ENCODE measurements around the gene ZNF80. TPM values are rescaled to one million over a fixed set of nuclear protein-coding genes. Genes with fewer than 3 reads are reported as not detected.
"Not testable (repeated sequence)": the region's sequence is repeated elsewhere in the genome, so short reads cannot be mapped to it uniquely, and the experiment has no call there.

The ZNF80 gene
- total RNA-seq, result not detected
- under 1 TPM in 1 of 2 donors, not detected in 1; 0.05 TPM for polyA plus RNA-seq
- long read RNA-seq, donor 1, result 0 reads
- long read RNA-seq, donor 2, result 0 reads
- long read RNA-seq, donor 3, result 0 reads
- long read RNA-seq, donor 4, result 0 reads
- long read RNA-seq, donor 5, result 0 reads

- H3K36me3 ChIP-seq (ENCODE audit: control insufficient read depth in 4 of 4, insufficient read depth in 4 of 4, low read length in 4 of 4); H3K4me3 ChIP-seq; DNase-seq; H3K9me3 ChIP-seq (ENCODE audit: control insufficient read depth in 4 of 4, insufficient read depth in 3 of 4, low read length in 3 of 4); ATAC-seq (ENCODE audit: insufficient read depth, low FRiP score); H3K27ac ChIP-seq (ENCODE audit: low read depth in 1 of 2, low read length in 1 of 2); H3K27me3 ChIP-seq (ENCODE audit: control insufficient read depth in 3 of 3, insufficient read depth in 3 of 3, low read length in 2 of 3); H3K4me1 ChIP-seq (ENCODE audit: control insufficient read depth in 5 of 5, insufficient read depth in 5 of 5, low read length in 5 of 5); H3K9ac ChIP-seq (ENCODE audit: insufficient read depth in 1 of 2, low read length in 2 of 2): not testable (repeated sequence)
- 70 to 73% methylated on average over 5 of the region's 6 CpGs for WGBS, 2 donors
Measured at GRCh38 chr3:114237478-114237877, at the start of gene ZNF80. ZNF80 (minus strand) TSS chr3:114237578; CDS start chr3:114237074, 504 bp downstream.

DNA sequence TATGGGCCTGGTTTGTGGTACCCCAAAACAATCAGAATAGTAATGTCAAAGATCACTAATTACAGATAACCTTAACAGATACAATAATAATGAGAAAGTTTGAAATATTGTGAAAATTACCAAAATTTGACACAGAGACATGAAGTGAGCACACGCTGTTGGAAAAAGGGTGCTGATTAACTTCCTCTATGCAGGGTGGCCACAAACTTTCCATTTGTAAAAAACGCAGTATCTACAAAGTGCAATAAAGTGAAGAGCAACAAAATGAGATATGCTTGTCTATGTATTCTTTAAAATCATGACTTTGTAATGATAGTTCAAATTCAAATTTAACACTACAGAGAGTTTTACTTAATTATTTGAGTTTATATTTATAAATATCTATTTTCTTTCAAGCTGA is 48.9 kb upstream of the ZNF80 start:
- Histone ChIP-seq H3K27me3 (ENCODE audit: control insufficient read depth in 3 of 3, insufficient read depth in 3 of 3, low read length in 2 of 3) (no peaks in the 10 kb centered on the region), H3K27ac (ENCODE audit: low read depth in 1 of 2, low read length in 1 of 2) (no peak overlapping the region), H3K4me3 (no peak overlapping the region), H3K36me3 (ENCODE audit: control insufficient read depth in 4 of 4, insufficient read depth in 4 of 4, low read length in 4 of 4) (no peaks in the 10 kb centered on the region), H3K9ac (ENCODE audit: insufficient read depth in 1 of 2, low read length in 2 of 2) (no peak overlapping the region), H3K4me1 (ENCODE audit: control insufficient read depth in 5 of 5, insufficient read depth in 5 of 5, low read length in 5 of 5) (no peaks in the 10 kb centered on the region), H3K9me3 (ENCODE audit: control insufficient read depth in 4 of 4, insufficient read depth in 3 of 4, low read length in 3 of 4) (no peaks in the 10 kb centered on the region)
- 84 to 91% methylated on average over 2 of the region's 2 CpGs for WGBS, 2 donors
- TF ChIP-seq, protein P1, sequence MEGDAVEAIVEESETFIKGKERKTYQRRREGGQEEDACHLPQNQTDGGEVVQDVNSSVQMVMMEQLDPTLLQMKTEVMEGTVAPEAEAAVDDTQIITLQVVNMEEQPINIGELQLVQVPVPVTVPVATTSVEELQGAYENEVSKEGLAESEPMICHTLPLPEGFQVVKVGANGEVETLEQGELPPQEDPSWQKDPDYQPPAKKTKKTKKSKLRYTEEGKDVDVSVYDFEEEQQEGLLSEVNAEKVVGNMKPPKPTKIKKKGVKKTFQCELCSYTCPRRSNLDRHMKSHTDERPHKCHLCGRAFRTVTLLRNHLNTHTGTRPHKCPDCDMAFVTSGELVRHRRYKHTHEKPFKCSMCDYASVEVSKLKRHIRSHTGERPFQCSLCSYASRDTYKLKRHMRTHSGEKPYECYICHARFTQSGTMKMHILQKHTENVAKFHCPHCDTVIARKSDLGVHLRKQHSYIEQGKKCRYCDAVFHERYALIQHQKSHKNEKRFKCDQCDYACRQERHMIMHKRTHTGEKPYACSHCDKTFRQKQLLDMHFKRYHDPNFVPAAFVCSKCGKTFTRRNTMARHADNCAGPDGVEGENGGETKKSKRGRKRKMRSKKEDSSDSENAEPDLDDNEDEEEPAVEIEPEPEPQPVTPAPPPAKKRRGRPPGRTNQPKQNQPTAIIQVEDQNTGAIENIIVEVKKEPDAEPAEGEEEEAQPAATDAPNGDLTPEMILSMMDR (IDR thresholded peaks at IDR 0.05; ENCODE audit: control extremely low read depth, extremely low read depth), result no peak
- DNase-seq (no peak), ATAC-seq (ENCODE audit: insufficient read depth, low FRiP score) (no peak)

GRCh38 chr3:114285648-114286230 is 48.4 kb upstream of the ZNF80 start:
- TF ChIP-seq, protein P1 (IDR thresholded peaks at IDR 0.05; ENCODE audit: control extremely low read depth, extremely low read depth), result no peak

GRCh38 chr3:114284644-114285043 is 47.3 kb upstream of the ZNF80 start:
- Histone ChIP-seq H3K27me3 (ENCODE audit: control insufficient read depth in 3 of 3, insufficient read depth in 3 of 3, low read length in 2 of 3) (no peaks in the 10 kb centered on the region), H3K4me3 (no peak overlapping the region), H3K9me3 (ENCODE audit: control insufficient read depth in 4 of 4, insufficient read depth in 3 of 4, low read length in 3 of 4) (no peaks in the 10 kb centered on the region), H3K9ac (ENCODE audit: insufficient read depth in 1 of 2, low read length in 2 of 2) (no peak overlapping the region), H3K27ac (ENCODE audit: low read depth in 1 of 2, low read length in 1 of 2) (no peak overlapping the region), H3K36me3 (ENCODE audit: control insufficient read depth in 4 of 4, insufficient read depth in 4 of 4, low read length in 4 of 4) (no peaks in the 10 kb centered on the region), H3K4me1 (ENCODE audit: control insufficient read depth in 5 of 5, insufficient read depth in 5 of 5, low read length in 5 of 5) (no peaks in the 10 kb centered on the region)
- ATAC-seq (ENCODE audit: insufficient read depth, low FRiP score) (no peak), DNase-seq (no peak)
- WGBS, 2 donors, result 97 to 98% methylated on average over 1 of the region's 1 CpG
- TF ChIP-seq, protein P1 (IDR thresholded peaks at IDR 0.05; ENCODE audit: control extremely low read depth, extremely low read depth), result no peak

More at GRCh38 chr3:114285648-114286230, 48.4 kb upstream of the ZNF80 start:
- Histone ChIP-seq H3K9ac (ENCODE audit: insufficient read depth in 1 of 2, low read length in 2 of 2) (no peak overlapping the region), H3K36me3 (ENCODE audit: control insufficient read depth in 4 of 4, insufficient read depth in 4 of 4, low read length in 4 of 4) (no peaks in the 10 kb centered on the region), H3K27me3 (ENCODE audit: control insufficient read depth in 3 of 3, insufficient read depth in 3 of 3, low read length in 2 of 3) (no peaks in the 10 kb centered on the region), H3K4me1 (ENCODE audit: control insufficient read depth in 5 of 5, insufficient read depth in 5 of 5, low read length in 5 of 5) (no peaks in the 10 kb centered on the region), H3K9me3 (ENCODE audit: control insufficient read depth in 4 of 4, insufficient read depth in 3 of 4, low read length in 3 of 4) (no peaks in the 10 kb centered on the region), H3K4me3 (no peak overlapping the region), H3K27ac (ENCODE audit: low read depth in 1 of 2, low read length in 1 of 2) (no peak overlapping the region)
- DNase-seq (no peak), ATAC-seq (ENCODE audit: insufficient read depth, low FRiP score) (no peak)
- 86 to 94% methylated on average over 3 of the region's 3 CpGs for WGBS, 2 donors

- H3K9ac ChIP-seq (ENCODE audit: insufficient read depth in 1 of 2, low read length in 2 of 2); H3K4me1 ChIP-seq (ENCODE audit: control insufficient read depth in 5 of 5, insufficient read depth in 5 of 5, low read length in 5 of 5); H3K9me3 ChIP-seq (ENCODE audit: control insufficient read depth in 4 of 4, insufficient read depth in 3 of 4, low read length in 3 of 4); H3K36me3 ChIP-seq (ENCODE audit: control insufficient read depth in 4 of 4, insufficient read depth in 4 of 4, low read length in 4 of 4); H3K27me3 ChIP-seq (ENCODE audit: control insufficient read depth in 3 of 3, insufficient read depth in 3 of 3, low read length in 2 of 3); H3K4me3 ChIP-seq; ATAC-seq (ENCODE audit: insufficient read depth, low FRiP score); H3K27ac ChIP-seq (ENCODE audit: low read depth in 1 of 2, low read length in 1 of 2); DNase-seq: not testable (repeated sequence)
- WGBS, 2 donors, result 91 to 99% methylated on average over 13 to 26 of the region's 26 CpGs
Measured at GRCh38 chr3:114276856-114277255, 39.5 kb upstream of the ZNF80 start.
